Sigmoid colon (tissue), 3 donors: Measurements from ENCODE around the gene CYP8B1.

Experiments
- POLR2A ChIP-seq, 2 donors: fragments of 450-650 bp; IDR thresholded peaks; one replicate each; pipeline ENCODE4 v1.6.1; 2016; ENCODE audit warnings: antibody characterized with exemption in 2 of 2, mild to moderate bottlenecking in 2 of 2, moderate library complexity in 2 of 2
- TF ChIP-seq, protein P1 (sequence below), 4 experiments: fragments of 450-650 bp in 3 of 4; fragments of 200-600 bp in 1 of 4; IDR thresholded peaks; one replicate each; pipeline ENCODE4 v1.5.1; 2016 to 2019; ENCODE audit warnings: antibody characterized with exemption in 4 of 4, mild to moderate bottlenecking in 3 of 4, moderate library complexity in 2 of 4

DNA sequence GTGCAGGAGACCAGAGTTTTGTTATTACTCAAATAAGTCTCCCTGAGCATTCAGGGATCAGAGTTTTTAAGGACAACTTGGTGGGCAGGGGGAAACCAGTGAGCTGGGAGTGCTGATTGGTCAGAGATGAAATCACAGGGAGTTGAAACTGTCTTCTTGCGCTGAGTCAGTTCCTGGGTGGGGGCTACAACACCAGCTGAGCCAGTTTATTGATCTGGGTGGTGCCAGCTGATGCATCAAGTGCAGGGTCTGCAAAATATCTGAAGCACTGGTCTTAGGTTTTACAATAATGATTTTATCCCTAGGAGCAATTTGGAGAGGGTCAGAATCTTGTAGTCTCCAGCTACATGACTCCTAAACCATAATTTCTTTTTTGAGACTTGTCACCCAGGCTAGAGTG, 16.5 kb upstream of the CYP8B1 start:
- TF ChIP-seq POLR2A (IDR thresholded peaks at IDR 0.05), result no peak
- TF ChIP-seq, protein P1, sequence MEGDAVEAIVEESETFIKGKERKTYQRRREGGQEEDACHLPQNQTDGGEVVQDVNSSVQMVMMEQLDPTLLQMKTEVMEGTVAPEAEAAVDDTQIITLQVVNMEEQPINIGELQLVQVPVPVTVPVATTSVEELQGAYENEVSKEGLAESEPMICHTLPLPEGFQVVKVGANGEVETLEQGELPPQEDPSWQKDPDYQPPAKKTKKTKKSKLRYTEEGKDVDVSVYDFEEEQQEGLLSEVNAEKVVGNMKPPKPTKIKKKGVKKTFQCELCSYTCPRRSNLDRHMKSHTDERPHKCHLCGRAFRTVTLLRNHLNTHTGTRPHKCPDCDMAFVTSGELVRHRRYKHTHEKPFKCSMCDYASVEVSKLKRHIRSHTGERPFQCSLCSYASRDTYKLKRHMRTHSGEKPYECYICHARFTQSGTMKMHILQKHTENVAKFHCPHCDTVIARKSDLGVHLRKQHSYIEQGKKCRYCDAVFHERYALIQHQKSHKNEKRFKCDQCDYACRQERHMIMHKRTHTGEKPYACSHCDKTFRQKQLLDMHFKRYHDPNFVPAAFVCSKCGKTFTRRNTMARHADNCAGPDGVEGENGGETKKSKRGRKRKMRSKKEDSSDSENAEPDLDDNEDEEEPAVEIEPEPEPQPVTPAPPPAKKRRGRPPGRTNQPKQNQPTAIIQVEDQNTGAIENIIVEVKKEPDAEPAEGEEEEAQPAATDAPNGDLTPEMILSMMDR (IDR thresholded peaks at IDR 0.05), result no peak
